ENCODE data around the gene OR1S1. TPM values are rescaled to one million over a fixed set of nuclear protein-coding genes. Genes with fewer than 3 reads are reported as not detected.

The OR1S1 gene
- polyA plus RNA-seq, 1 of the 3 experiments (the other 2 are of a cell fraction) = not detected

- CTCF ChIA-PET = no interaction called here
Measured at GRCh38 chr11:58195939-58196338, 16.6 kb upstream of the OR1S1 start.

DNA sequence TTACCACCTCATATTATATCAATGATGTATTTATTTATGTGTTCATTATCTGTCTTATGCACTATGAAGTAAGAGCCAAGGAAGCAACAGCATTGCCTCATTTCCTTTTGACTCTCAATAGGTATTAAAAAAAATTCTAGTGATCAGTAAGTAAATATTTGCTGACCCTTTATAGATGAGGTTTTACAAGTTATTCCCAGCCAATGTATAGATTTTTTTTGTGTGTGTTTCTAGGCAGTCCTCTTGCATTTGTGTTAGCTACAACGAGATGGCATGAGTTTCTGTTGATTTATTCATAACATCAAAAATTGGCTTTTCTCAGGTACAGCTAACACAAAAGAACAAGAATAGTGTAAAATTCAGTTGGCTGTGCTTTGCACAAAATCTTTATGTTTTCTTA is 13.2 kb upstream of the OR1S1 start:
- POLR2A ChIA-PET = no interaction called here
- Histone ChIP-seq H3K9ac (no peak overlapping the region), H3K79me2 (ENCODE audit: insufficient read depth) (no peaks in the 10 kb centered on the region), H3K4me3 (ENCODE audit: low read depth in 2 of 2, low read length in 1 of 2) (no peak overlapping the region), H4K20me1 (ENCODE audit: insufficient read depth) (no peaks in the 10 kb centered on the region), H3K27ac (ENCODE audit: low read depth in 2 of 2, low read length in 1 of 2) (no peak overlapping the region), H3K9me2 (peaks cover 3% of the 10 kb centered on the region; the same call in 1 of the 2 replicates), H3K4me2 (no peak overlapping the region), H3K4me1 (ENCODE audit: control insufficient read depth in 1 of 2, insufficient read depth in 2 of 2, low read depth in 1 of 2, low read length in 1 of 2) (no peaks in the 10 kb centered on the region), H3K9me3 (no peaks in the 10 kb centered on the region), H3K36me3 (replicated peaks in 1 of 2; ENCODE audit: control insufficient read depth in 1 of 2, insufficient read depth in 2 of 2, low read length in 1 of 2) (no peaks in the 10 kb centered on the region), H3F3A (replicated peaks; ENCODE audit: insufficient read depth) (no peaks in the 10 kb centered on the region), H3K27me3 (ENCODE audit: insufficient read depth) (no peaks in the 10 kb centered on the region), H2AFZ (ENCODE audit: low read depth) (no peak overlapping the region)
- WGBS (ENCODE audit: low lambda C conversion rate) = 0% methylated on average over 1 of the region's 1 CpG
- no peak for DNase-seq
- CTCF ChIA-PET = no interaction called here
- no peak for TF ChIP-seq FOXJ3 (CRISPR knock-in tag; IDR thresholded peaks at IDR 0.05)
- no peak for TF ChIP-seq YY1 (IDR thresholded peaks at IDR 0.05; ENCODE audit: low read depth)
- TF ChIP-seq MXI1 (IDR thresholded peaks at IDR 0.05; ENCODE audit: low read depth, low read length) = no peak
- TF ChIP-seq CHD2 (IDR thresholded peaks at IDR 0.05; ENCODE audit: low read length, partially characterized antibody) = no peak
- no peak for TF ChIP-seq RXRA (IDR thresholded peaks at IDR 0.05; ENCODE audit: borderline replicate concordance, low read depth)

More at GRCh38 chr11:58195939-58196338, 16.6 kb upstream of the OR1S1 start:
- DNase-seq = no peak
- H3K4me3 ChIP-seq (ENCODE audit: low read depth in 2 of 2, low read length in 1 of 2) = no peak overlapping the region
- TF ChIP-seq NRF1 (IDR thresholded peaks at IDR 0.05; ENCODE audit: low read depth, low read length) (no peak), TEAD4 (IDR thresholded peaks at IDR 0.05; ENCODE audit: borderline replicate concordance, insufficient read depth) (no peak), CHD2 (IDR thresholded peaks at IDR 0.05; ENCODE audit: low read length, partially characterized antibody) (no peak), ZBTB33 (IDR thresholded peaks at IDR 0.05; ENCODE audit: borderline replicate concordance, low read depth) (no peak), FOXJ3 (CRISPR knock-in tag; IDR thresholded peaks at IDR 0.05) (no peak), USF1 (IDR thresholded peaks at IDR 0.05; ENCODE audit: borderline replicate concordance, low read depth) (no peak), FOSL2 (IDR thresholded peaks at IDR 0.05; ENCODE audit: borderline replicate concordance, low read depth) (no peak), RCOR1 (IDR thresholded peaks at IDR 0.05; ENCODE audit: low read length) (no peak), YY1 (IDR thresholded peaks at IDR 0.05; ENCODE audit: low read depth) (no peak)
- peaks cover 3% of the 10 kb centered on the region; the same call in 1 of the 2 replicates for H3K9me2 ChIP-seq
- POLR2A ChIA-PET = no interaction called here
- H3K4me1 ChIP-seq (ENCODE audit: control insufficient read depth in 1 of 2, insufficient read depth in 2 of 2, low read depth in 1 of 2, low read length in 1 of 2) = no peaks in the 10 kb centered on the region
- H3K27ac ChIP-seq (ENCODE audit: low read depth in 2 of 2, low read length in 1 of 2) = no peak overlapping the region
- H3K9ac ChIP-seq = no peak overlapping the region
- 7% methylated on average over 2 of the region's 2 CpGs for WGBS (ENCODE audit: low lambda C conversion rate)
- no peaks in the 10 kb centered on the region for H3K79me2 ChIP-seq (ENCODE audit: insufficient read depth)
- no peaks in the 10 kb centered on the region for H3K9me3 ChIP-seq
- H4K20me1 ChIP-seq (ENCODE audit: insufficient read depth) = no peaks in the 10 kb centered on the region
- no peaks in the 10 kb centered on the region for H3K27me3 ChIP-seq (ENCODE audit: insufficient read depth)
- no peaks in the 10 kb centered on the region for H3F3A ChIP-seq (replicated peaks; ENCODE audit: insufficient read depth)
- H2AFZ ChIP-seq (ENCODE audit: low read depth) = no peak overlapping the region
- no peaks in the 10 kb centered on the region for H3K36me3 ChIP-seq (replicated peaks in 1 of 2; ENCODE audit: control insufficient read depth in 1 of 2, insufficient read depth in 2 of 2, low read length in 1 of 2)
- H3K4me2 ChIP-seq = no peak overlapping the region
